Right atrium auricular region (tissue), 2 donors: ENCODE data around the gene ERGIC1. TPM values are rescaled to one million over a fixed set of nuclear protein-coding genes. Genes with fewer than 3 reads are reported as not detected.

Experiments used
- DNase-seq: peaks from one replicate; pipeline ENCODE4 v3.0.0-alpha.2; 2019; ENCODE audit warnings: low spot score
- H3K27ac ChIP-seq, 2 donors: fragments of 200-600 bp; sonication (generic); 1 replicate in 1 of 2; 2 replicates in 1 of 2; pipeline ENCODE4 v1.5.1; 2016 to 2019
- H3K27me3 ChIP-seq, 2 donors: fragments of 200-600 bp; sonication (generic); one replicate each; pipeline versions ENCODE4 v1.5.1 to v1.6.0; 2017 to 2019
- H3K36me3 ChIP-seq: fragments of 200-600 bp; sonication (generic); one replicate; pipeline ENCODE4 v1.5.1; 2016
- H3K4me1 ChIP-seq, 2 donors: fragments of 200-600 bp; sonication (generic); one replicate each; pipeline versions ENCODE4 v1.5.1 to v1.6.0; 2017 to 2019
- H3K4me3 ChIP-seq, 2 donors: fragments of 200-600 bp; sonication (generic); 1 replicate in 1 of 2; 2 replicates in 1 of 2; pipeline ENCODE4 v1.5.1; 2017 to 2019; ENCODE audit warnings: mild to moderate bottlenecking in 1 of 2, moderate library complexity in 1 of 2
- H3K9me3 ChIP-seq, 2 donors: fragments of 200-600 bp; sonication (generic); one replicate each; pipeline ENCODE4 v1.5.1; 2019
- total RNA-seq, 2 donors: library from RNA; depleted of rRNA; stranded (reverse); fragments of >200 nt; gene quantifications; one replicate each; pipeline ENCODE4 v1.1.0, GENCODE V29; 2016
- TF ChIP-seq, protein P1 (sequence below), 2 donors: fragments of 200-600 bp; sonication (generic); IDR thresholded peaks; one replicate each; pipeline ENCODE4 v1.5.1; 2019; ENCODE audit warnings: antibody characterized with exemption in 2 of 2

The ERGIC1 gene
- total RNA-seq, 2 donors from 2014 or later, result 70.7 to 113 TPM

DNA sequence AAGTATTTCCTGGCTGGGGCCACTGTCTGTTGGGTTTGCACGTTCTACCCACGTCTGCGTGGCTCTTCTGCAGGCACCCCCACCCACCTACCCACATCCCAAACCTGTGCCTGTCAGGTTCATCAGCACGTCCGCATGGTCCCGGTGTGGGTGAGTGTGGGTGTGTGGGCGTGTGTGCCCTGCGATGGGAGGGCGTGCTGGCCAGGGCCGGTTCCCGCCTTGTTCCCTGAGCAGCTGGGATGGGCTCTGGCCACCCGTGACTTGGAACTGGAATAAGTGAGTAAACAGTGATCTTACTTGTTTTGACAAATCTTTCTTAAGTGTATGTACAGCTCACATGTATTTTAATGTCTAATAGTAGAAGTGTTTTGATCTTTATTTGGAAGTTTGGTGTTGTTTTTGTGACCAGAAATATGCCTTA, 20.4 kb downstream of the ERGIC1 start:
- Histone ChIP-seq H3K4me1 (peaks cover 2 to 74% of the 10 kb centered on the region in 2 donors), H3K27ac (peak overlapping the region; percentile 79 to 85), H3K27me3 (no peaks in the 10 kb centered on the region), H3K9me3 (no peaks in the 10 kb centered on the region), H3K4me3 (no peak overlapping the region), H3K36me3 (no peaks in the 10 kb centered on the region)
- DNase-seq, result peak; percentile 86
- TF ChIP-seq, protein P1, sequence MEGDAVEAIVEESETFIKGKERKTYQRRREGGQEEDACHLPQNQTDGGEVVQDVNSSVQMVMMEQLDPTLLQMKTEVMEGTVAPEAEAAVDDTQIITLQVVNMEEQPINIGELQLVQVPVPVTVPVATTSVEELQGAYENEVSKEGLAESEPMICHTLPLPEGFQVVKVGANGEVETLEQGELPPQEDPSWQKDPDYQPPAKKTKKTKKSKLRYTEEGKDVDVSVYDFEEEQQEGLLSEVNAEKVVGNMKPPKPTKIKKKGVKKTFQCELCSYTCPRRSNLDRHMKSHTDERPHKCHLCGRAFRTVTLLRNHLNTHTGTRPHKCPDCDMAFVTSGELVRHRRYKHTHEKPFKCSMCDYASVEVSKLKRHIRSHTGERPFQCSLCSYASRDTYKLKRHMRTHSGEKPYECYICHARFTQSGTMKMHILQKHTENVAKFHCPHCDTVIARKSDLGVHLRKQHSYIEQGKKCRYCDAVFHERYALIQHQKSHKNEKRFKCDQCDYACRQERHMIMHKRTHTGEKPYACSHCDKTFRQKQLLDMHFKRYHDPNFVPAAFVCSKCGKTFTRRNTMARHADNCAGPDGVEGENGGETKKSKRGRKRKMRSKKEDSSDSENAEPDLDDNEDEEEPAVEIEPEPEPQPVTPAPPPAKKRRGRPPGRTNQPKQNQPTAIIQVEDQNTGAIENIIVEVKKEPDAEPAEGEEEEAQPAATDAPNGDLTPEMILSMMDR (IDR thresholded peaks at IDR 0.05), result no peak

DNA sequence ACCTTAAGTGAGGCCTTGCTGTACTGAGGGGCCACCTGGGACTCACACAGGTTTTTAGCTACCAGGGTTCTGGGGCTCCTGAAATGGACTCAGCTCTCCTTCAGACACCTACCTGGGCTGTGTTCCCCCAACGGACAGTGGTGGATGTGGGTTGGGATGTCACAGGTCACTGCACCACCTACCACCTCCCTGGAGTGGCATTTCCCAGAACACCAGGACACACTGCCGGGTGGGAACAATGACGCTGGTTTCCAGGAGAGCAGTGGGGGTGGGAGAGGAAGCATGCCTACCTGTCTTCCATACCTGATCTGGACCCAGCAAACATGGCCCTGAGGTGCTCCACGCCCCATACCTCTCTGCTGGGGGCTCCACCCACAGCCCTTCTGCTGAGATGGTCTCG, 20.9 kb downstream of the ERGIC1 start:
- Histone ChIP-seq H3K4me3 (no peak overlapping the region), H3K36me3 (no peaks in the 10 kb centered on the region), H3K27ac (peak overlapping the region; percentile 79 to 85), H3K9me3 (no peaks in the 10 kb centered on the region), H3K4me1 (peaks cover 2 to 74% of the 10 kb centered on the region in 2 donors), H3K27me3 (no peaks in the 10 kb centered on the region)
- no peak for DNase-seq
- TF ChIP-seq, protein P1 (IDR thresholded peaks at IDR 0.05), result no peak

DNA sequence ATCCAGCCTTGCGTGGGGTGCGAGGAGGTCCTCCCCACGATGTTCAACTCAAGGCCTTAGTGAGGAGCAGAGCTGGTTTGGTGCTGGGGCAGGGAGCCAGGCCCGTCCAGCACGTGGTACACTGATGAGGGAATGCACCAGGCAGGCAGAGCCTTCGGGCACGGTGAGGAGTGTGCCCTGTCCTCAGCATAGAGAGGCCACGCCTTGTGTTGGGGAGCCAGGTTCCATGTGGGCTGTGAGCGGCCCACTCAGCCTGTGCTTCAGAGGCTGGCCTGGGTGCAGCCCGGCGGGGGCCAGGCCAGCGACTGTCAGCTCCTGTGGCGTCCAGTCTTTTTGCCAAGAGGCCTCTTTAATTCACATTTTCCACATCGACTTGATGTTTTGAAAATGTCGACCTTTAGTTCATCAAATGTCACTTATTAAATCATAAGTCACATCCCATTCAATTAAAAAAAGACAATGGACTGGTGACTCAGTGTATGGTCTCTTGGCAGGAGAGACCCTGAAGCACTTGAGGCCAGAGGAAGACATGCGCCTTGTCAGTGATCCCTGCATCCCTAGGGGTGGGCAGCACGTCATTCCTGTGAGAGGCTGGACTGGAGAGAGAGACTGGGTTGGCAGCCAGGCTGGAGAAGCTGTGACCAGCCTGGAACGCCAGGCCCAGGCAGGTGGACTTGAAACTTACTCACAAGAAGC, 21.7 kb downstream of the ERGIC1 start:
- H3K4me3 ChIP-seq, result no peak overlapping the region
- no peaks in the 10 kb centered on the region for H3K36me3 ChIP-seq
- H3K27ac ChIP-seq, result peak overlapping the region; percentile 79 to 85
- no peaks in the 10 kb centered on the region for H3K27me3 ChIP-seq
- H3K4me1 ChIP-seq, result peaks cover 2 to 77% of the 10 kb centered on the region in 2 donors
- TF ChIP-seq, protein P1 (IDR thresholded peaks at IDR 0.05), result no peak
- DNase-seq, result peak; percentile 79
- H3K9me3 ChIP-seq, result no peaks in the 10 kb centered on the region

DNA sequence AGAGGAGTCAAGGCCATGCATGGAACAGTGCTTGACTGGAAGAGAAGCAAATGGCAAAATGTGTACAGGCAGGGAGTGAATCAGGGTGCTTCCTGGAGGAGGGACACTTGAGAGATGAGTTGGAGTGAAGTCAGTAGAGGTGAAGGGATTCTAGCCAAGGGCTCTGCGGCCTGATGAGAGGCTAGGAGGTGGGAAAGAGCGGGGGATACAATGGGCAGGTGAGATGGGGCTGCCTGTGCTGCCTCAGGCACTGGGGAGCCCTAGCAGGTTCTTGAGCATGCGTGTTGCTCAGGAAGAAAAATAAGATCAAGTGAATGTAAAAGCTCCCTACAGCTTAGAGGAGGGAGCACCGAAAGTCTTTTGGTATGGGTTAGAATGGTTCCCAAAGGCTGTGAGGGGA, 22.3 kb downstream of the ERGIC1 start:
- H3K9me3 ChIP-seq, result no peaks in the 10 kb centered on the region
- no peak for DNase-seq
- H3K27ac ChIP-seq, result peak overlapping the region; percentile 79 to 85
- H3K4me3 ChIP-seq, result no peak overlapping the region
- H3K4me1 ChIP-seq, result peaks cover 2 to 83% of the 10 kb centered on the region in 2 donors
- H3K36me3 ChIP-seq, result no peaks in the 10 kb centered on the region
- no peaks in the 10 kb centered on the region for H3K27me3 ChIP-seq
- TF ChIP-seq, protein P1 (IDR thresholded peaks at IDR 0.05), result no peak

DNA sequence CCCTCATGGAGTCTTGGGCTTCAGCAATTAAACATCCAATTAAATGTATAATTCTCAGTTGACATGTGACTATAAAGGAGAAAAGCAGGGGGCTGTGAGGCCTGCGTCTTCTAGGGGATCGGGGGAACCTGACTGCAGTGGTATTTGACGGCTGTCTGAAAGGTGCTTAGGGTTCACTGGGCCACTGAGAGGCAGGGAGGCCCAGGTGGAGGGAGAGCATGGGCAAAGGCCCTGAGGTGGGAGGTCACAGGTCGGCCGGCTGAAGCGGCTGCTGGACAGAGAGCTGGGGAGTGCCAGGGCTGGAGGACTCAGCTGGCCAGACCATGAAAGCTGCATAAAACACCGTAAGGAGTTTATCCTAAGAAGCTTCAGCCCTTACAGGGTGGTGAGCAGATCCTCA, 23.9 kb downstream of the ERGIC1 start:
- TF ChIP-seq, protein P1 (IDR thresholded peaks at IDR 0.05), result no peak
- Histone ChIP-seq H3K4me3 (no peak overlapping the region), H3K4me1 (peaks cover 2 to 83% of the 10 kb centered on the region in 2 donors), H3K9me3 (no peaks in the 10 kb centered on the region), H3K27ac (peak overlapping the region; percentile 90 to 92), H3K36me3 (no peaks in the 10 kb centered on the region), H3K27me3 (no peaks in the 10 kb centered on the region)
- DNase-seq, result no peak
